ENCODE results near the gene LAD1. TPM values are rescaled to one million over a fixed set of nuclear protein-coding genes. Genes with fewer than 3 reads are reported as not detected.

The LAD1 gene
- polyA plus RNA-seq, 3 donors from 2014 or later = not detected

DNA sequence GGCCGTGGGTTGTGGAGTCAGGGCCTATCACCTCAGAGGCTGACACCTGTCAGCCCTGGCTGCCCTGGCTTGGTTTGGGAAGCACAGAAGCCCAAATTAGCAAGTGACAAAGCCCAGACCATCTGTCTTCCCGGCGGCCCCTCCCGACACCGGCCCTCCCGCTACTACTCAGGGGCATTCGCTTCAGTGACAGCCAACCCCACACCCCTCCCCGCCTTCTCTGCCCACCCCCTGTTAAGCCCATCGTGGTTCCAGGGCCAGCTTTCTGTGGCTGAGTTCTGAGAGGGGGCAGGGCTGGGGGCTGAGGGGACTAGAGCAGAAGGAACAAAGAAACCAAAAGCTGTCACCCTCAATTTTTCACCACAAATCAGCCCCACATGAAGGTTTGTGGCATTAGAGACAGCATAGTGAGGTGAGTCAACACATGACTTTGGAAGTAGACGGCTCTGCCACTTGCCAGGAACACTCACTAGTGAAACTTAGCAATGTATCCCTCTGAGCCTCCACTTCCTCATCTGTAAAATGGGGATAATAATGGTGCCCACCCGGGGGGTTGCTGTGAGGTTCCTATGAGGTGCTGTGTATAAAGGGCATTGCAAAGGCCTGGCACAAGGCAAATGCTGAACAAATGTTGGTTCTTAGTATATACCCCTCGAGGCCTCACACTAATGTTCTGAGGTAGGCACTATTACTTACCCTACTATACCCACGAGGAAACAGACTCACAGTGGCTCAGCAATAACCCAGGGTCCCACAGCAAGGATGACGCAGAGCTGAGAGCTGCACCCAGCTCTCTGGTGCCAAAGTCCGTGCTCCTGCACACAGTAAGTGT lies 27.6 kb upstream of the LAD1 start:
- peaks cover 1 to 5% (median 4%) of the 10 kb centered on the region in 3 donors for H3K27me3 Mint-ChIP-seq (ENCODE audit: low read depth in 3 of 3)
- peaks cover 4 to 13% of the 10 kb centered on the region in 2 donors for H3K4me1 Mint-ChIP-seq
- H3K9me3 Mint-ChIP-seq = peaks cover 0 to 2% (median 0%) of the 10 kb centered on the region in 6 donors
- peak; percentile 23 to 57 (median 28) for DNase-seq
- peaks cover 0 to 3% (median 0%) of the 10 kb centered on the region in 3 donors for H3K36me3 Mint-ChIP-seq
- H3K27ac Mint-ChIP-seq = no peak overlapping the region
- H3K4me3 Mint-ChIP-seq = no peak overlapping the region

DNA sequence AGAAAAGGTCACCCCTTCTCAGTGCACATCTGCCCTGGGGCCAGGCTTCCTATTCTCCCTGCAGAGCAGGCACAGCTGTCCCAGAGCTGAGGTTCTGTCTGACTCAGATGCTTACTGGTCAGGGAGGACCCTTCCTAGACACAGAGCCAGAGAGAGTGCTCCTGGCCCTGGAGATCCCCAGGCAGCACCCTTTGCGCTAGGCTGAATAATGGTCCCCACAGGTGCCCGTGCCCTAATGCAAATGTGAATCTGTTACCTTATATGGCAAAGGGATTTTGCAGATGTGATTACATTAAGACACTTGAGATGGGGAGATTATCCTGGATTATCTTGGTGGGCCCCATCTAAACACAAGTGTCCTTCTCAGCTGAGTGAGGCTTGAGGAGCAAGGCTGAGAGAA lies 25.0 kb upstream of the LAD1 start:
- Mint-ChIP-seq H3K4me1 (peaks cover 4 to 13% of the 10 kb centered on the region in 2 donors), H3K9me3 (peaks cover 0 to 2% (median 0%) of the 10 kb centered on the region in 6 donors), H3K27ac (no peak overlapping the region), H3K27me3 (ENCODE audit: low read depth in 3 of 3) (peaks cover 1 to 5% (median 4%) of the 10 kb centered on the region in 3 donors), H3K36me3 (no peaks in the 10 kb centered on the region), H3K4me3 (no peak overlapping the region)
- no peak for DNase-seq

DNA sequence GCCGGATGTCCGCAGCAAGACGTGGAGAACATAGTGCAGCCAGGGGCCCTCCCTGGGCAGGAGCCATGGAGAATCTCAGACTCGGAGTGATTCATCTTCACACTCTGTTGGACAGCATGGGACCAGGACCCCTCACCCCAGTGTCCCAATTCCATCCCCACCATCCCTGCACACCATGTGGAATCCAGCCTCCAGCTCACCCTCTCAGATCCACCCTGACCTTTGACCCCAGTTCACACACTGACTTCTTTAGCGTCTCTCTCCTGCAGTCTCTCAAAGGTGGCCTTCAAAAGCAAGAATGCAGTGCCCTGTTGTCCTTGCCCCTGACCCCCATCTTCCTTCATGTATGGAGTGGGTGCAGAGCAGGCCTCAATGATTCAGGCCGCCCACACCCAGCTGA lies 24.5 kb upstream of the LAD1 start:
- peaks cover 1 to 5% (median 3%) of the 10 kb centered on the region in 3 donors for H3K27me3 Mint-ChIP-seq (ENCODE audit: low read depth in 3 of 3)
- H3K9me3 Mint-ChIP-seq = peaks cover 0 to 2% (median 0%) of the 10 kb centered on the region in 6 donors
- H3K36me3 Mint-ChIP-seq = no peaks in the 10 kb centered on the region
- H3K27ac Mint-ChIP-seq = no peak overlapping the region
- DNase-seq = no peak
- H3K4me1 Mint-ChIP-seq = peaks cover 4 to 13% of the 10 kb centered on the region in 2 donors
- no peak overlapping the region for H3K4me3 Mint-ChIP-seq

DNA sequence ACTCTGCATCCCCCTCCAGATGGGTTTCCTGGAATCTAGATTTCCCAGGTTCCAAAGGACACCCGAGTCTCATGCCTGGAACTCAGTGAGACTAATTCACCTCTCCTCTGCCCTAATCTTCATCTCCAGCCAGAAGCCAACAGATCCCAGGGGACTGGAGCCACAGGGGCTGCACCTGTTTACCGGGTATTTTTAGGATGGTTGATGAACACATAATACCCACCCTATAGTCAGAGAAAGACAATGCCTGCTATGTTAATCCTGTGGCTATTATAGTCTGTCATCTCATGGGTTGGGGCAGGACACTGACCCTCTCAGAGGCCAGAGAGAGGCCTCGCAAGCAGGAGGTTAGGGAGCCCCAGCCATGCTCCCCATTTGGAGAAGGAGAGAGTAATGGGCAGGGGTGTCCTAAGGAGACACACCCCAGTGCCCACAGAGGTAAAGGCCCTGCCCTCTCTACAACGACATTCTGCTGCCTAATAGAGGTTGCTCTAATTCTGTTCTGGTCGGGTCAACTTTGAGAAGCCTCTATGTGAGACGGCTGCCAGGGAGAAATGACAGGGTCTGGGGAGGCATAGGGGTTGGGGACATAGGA lies 23.4 kb upstream of the LAD1 start:
- DNase-seq = no peak
- no peak overlapping the region for H3K27ac Mint-ChIP-seq

DNA sequence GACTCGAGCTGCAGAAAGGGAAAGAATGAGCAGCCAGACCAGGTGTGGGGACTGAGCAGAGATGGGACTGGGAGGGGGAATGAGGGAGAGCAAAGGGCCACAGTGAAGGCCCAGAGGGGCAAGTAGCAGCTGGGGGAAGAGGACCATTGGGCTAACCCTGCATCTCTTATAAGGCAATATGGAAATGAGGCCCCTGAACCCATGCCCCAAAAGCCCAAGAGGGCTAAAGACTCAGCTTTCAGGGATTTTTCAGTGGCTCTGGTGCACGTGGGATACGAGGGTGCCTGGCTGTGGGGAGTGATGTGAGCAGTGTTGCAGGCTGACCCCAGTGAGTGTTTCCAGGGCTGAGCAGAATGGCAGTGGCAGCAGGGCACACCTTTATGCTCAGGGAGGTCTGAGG lies 22.9 kb upstream of the LAD1 start:
- Mint-ChIP-seq H3K4me1 (peaks cover 2 to 13% of the 10 kb centered on the region in 2 donors), H3K4me3 (no peak overlapping the region), H3K36me3 (no peaks in the 10 kb centered on the region), H3K27ac (no peak overlapping the region), H3K9me3 (peaks cover 0 to 2% (median 0%) of the 10 kb centered on the region in 6 donors), H3K27me3 (ENCODE audit: low read depth in 3 of 3) (peaks cover 1 to 6% (median 4%) of the 10 kb centered on the region in 3 donors)
- no peak for DNase-seq

More for the DNA sequence above, 23.4 kb upstream of the LAD1 start:
- Mint-ChIP-seq H3K4me1 (peaks cover 4 to 13% of the 10 kb centered on the region in 2 donors), H3K27me3 (ENCODE audit: low read depth in 3 of 3) (peaks cover 1 to 5% (median 4%) of the 10 kb centered on the region in 3 donors), H3K36me3 (no peaks in the 10 kb centered on the region), H3K9me3 (peaks cover 0 to 2% (median 0%) of the 10 kb centered on the region in 6 donors), H3K4me3 (no peak overlapping the region)

DNA sequence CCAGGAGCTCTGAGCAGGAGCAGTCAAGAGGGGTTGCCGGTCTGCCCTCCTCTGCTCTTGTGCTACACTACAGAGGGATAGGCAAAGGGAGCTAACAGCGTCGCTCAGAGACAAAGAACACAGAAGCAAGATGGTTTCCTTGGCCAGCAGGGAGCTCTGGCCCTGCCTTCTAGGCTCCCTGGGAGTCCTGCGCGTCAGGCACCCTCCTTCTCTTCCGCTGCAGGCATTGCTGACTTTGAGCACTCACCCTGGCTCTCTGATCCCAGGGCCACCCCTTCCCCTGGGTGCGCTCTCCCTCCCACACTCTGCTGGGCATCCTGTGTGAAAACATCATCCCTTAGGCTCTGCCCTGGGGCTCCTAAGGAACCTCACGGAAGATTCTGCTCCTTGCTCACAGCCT lies 21.9 kb upstream of the LAD1 start:
- Mint-ChIP-seq H3K9me3 (peaks cover 0 to 2% (median 0%) of the 10 kb centered on the region in 6 donors), H3K27ac (no peak overlapping the region), H3K27me3 (ENCODE audit: low read depth in 3 of 3) (peaks cover 1 to 9% (median 4%) of the 10 kb centered on the region in 3 donors), H3K4me1 (peaks cover 1 to 3% of the 10 kb centered on the region in 2 donors), H3K36me3 (no peaks in the 10 kb centered on the region), H3K4me3 (no peak overlapping the region)
- no peak for DNase-seq

DNA sequence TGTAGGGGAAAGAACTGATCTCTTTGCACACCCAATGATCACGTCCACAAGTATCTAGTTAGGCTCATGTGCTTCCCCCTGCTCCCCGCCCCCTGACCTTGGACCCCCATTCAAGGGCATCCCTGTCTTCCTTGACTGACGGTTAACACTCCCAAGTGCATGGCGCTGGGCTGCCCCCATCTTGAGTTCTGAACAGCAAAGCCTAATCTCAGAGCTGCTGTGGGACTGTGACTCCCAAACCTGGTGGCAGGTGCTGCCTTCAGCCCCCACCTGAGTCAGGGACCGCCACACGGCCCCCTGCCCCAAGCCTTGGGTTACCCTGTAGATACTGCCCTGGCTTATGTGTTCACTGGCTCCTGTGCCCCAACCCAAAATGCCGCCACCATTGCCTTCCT lies 21.5 kb upstream of the LAD1 start:
- peaks cover 0 to 2% (median 0%) of the 10 kb centered on the region in 6 donors for H3K9me3 Mint-ChIP-seq
- peaks cover 1 to 9% (median 4%) of the 10 kb centered on the region in 3 donors for H3K27me3 Mint-ChIP-seq (ENCODE audit: low read depth in 3 of 3)
- no peak for DNase-seq
- no peaks in the 10 kb centered on the region for H3K4me1 Mint-ChIP-seq
- no peak overlapping the region for H3K27ac Mint-ChIP-seq
- H3K4me3 Mint-ChIP-seq = no peak overlapping the region
- no peaks in the 10 kb centered on the region for H3K36me3 Mint-ChIP-seq

DNA sequence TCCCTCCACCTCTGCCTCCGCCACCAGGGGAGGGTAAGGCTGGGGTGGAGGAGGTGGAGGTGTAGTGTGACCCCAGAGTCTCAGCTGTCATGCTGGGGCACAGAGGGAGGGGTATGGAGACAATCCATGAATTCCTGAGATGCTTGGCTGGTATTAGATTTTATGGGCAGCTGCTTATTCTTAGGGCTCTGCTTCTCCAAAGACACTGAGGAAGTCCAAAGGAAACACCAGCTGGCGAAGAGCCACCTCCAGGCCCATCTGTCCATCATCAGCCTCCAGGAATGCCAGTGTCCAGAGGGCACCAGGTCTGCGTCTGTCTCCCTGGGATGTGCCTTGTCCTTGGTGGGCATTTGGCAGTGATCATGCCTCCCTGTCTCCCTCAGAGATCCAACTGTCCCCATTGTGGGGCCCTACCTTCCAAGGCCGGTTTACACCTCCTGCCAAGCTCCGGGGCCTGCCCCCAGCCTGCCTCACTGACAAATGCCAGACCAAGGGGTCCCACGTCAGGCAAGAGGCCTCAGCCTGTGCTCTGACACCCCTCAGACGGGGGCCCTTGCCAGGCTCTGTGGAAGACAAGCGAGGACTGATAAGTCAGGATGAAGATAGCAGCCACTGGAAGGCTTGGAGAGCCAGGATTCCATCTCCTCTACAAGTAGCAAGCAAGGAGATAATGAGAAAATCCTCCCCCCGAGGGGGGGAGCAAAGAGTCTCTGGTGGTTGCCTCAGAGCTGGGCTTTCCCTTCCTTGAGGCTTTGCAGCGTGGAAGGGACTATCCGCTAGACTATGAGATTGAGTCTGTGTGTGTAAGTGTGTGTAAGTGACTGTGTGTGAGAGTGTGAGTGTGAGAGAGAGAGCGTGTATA lies 20.9 kb upstream of the LAD1 start:
- no peaks in the 10 kb centered on the region for H3K4me1 Mint-ChIP-seq
- H3K4me3 Mint-ChIP-seq = no peak overlapping the region
- H3K9me3 Mint-ChIP-seq = no peaks in the 10 kb centered on the region
- no peaks in the 10 kb centered on the region for H3K36me3 Mint-ChIP-seq
- DNase-seq = no peak
- H3K27me3 Mint-ChIP-seq (ENCODE audit: low read depth in 3 of 3) = peaks cover 1 to 12% (median 4%) of the 10 kb centered on the region in 3 donors
- H3K27ac Mint-ChIP-seq = no peak overlapping the region

DNA sequence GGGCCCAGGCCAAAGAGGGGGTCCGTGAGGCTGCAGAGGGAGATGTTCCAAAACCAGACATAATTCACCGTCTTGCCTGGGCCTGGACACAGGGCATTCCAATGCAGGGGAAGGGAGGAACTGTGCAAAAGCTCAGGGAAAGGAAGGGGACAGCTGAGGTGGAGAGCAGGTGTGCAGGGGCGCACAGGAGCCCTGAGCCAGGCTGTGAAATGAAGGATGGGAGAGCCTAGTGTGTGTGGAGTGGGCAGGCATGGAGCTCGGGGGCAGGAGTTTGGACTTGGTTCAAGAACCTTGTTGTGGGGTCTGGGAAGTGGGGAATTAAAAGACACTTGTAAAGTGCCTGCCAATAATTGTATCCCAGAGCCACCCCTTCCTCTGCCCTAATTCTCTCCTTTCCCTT lies 20.1 kb upstream of the LAD1 start:
- H3K9me3 Mint-ChIP-seq = no peaks in the 10 kb centered on the region
- peaks cover 1 to 13% (median 4%) of the 10 kb centered on the region in 3 donors for H3K27me3 Mint-ChIP-seq (ENCODE audit: low read depth in 3 of 3)
- H3K27ac Mint-ChIP-seq = no peak overlapping the region

DNA sequence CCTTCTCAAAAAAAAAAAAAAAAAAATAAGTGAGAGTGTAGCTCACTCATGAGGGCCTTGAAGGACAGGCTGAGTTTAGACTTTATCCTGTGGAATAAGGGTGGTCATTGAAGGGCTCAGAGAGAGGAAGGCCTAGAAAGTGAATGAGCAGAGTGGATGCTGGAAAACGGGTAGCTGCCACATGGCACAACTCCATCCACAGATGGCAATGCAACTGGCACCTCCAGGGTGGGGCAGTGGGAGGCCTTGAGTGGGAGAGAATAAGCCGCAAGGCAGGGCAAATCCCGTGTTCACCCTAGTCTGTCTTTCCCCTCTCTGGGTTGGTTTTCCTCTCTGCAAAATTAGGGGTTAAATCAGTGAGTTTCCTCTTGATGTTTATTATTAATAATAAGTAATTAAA lies 19.3 kb upstream of the LAD1 start:
- Mint-ChIP-seq H3K4me3 (no peak overlapping the region), H3K4me1 (no peaks in the 10 kb centered on the region), H3K27me3 (ENCODE audit: low read depth in 3 of 3) (peaks cover 1 to 13% (median 4%) of the 10 kb centered on the region in 3 donors), H3K9me3 (no peaks in the 10 kb centered on the region), H3K36me3 (no peaks in the 10 kb centered on the region), H3K27ac (no peak overlapping the region)
- no peak for DNase-seq

More for the DNA sequence above, 20.1 kb upstream of the LAD1 start:
- Mint-ChIP-seq H3K4me1 (no peaks in the 10 kb centered on the region), H3K4me3 (no peak overlapping the region), H3K36me3 (no peaks in the 10 kb centered on the region)
- no peak for DNase-seq

DNA sequence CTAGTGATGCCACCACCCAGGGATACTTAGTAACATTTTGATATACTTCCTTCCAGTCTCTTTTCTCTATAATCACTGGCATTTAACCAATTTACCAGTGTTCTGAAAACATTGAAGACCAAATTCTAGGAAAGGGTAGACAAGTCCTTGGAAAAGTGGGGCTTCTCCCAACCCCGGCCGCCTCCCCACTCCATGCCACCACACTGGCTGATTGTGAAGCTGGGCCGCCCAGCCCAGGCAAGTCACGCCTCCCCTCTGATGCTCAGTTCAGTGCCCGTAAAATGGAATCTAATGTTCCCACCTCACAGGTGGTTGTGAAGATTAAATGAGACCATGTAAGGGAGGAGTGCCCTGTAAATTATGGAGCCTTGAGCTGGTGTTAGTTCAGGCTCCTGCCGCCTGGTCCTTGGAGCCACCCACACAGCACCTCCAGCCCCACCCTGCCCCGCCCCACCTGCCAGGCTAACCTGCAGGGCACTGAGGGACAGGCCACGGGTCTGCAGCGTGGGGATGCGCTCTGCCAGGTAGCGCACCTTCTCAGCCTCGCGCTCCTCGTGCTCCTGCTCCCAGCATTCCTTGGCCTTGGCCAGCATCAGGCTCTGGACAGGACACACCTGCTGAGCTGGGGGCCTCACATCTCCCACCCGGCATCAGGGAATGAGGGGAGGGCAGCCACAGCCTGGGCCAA lies 15.1 kb upstream of the LAD1 start:
- Mint-ChIP-seq H3K27me3 (ENCODE audit: low read depth in 3 of 3) (peaks cover 0 to 12% (median 5%) of the 10 kb centered on the region in 3 donors), H3K4me3 (no peak overlapping the region), H3K36me3 (no peaks in the 10 kb centered on the region), H3K27ac (no peak overlapping the region), H3K4me1 (no peaks in the 10 kb centered on the region), H3K9me3 (no peaks in the 10 kb centered on the region)
- no peak for DNase-seq

DNA sequence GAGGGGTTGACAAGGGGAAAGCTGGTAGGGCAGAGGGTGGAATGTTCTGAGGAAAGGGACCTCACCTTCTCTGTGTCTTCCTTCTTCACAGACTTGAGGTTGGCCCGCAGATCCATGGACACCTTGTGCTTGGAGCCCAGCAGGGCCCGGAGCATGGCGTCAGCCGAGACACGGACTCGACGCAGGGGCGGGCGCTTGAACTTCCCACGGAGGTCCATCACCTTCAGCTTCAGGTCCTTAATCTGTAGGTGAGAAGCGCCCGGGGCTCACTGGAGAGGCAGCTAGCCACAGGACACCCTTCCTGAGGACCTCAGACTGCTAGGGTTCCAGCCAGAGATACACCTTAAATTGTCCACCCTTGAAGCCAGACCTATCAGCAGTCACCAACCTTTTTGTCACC lies 12.2 kb upstream of the LAD1 start:
- H3K9me3 Mint-ChIP-seq = no peaks in the 10 kb centered on the region
- peaks cover 3 to 8% (median 4%) of the 10 kb centered on the region in 3 donors for H3K27me3 Mint-ChIP-seq (ENCODE audit: low read depth in 3 of 3)

DNA sequence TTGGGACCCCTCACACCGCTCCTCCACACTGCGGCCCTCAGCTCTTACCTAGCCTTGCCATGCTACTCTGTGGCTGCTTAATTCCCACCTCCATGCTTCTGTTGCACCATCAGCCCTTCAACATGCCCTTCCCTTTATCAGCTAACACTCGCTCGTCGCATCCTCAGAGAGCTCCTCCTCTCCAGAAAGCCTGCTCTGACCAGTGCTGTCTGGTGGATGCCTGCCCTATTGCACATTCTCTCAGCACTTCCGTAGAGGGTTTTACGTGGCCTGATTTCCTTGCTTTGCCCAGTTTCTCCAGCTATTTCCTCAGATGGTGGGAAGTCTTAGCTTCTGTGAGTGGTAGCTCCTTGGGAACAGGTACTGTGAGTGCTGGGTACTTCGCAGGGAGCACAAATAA lies 10.3 kb upstream of the LAD1 start:
- peaks cover 3 to 6% (median 6%) of the 10 kb centered on the region in 3 donors for H3K27me3 Mint-ChIP-seq (ENCODE audit: low read depth in 3 of 3)
- H3K4me1 Mint-ChIP-seq = no peaks in the 10 kb centered on the region
- no peaks in the 10 kb centered on the region for H3K9me3 Mint-ChIP-seq
- DNase-seq = no peak
- no peak overlapping the region for H3K4me3 Mint-ChIP-seq
- H3K27ac Mint-ChIP-seq = no peak overlapping the region
- no peaks in the 10 kb centered on the region for H3K36me3 Mint-ChIP-seq

More for the DNA sequence above, 12.2 kb upstream of the LAD1 start:
- Mint-ChIP-seq H3K4me1 (no peaks in the 10 kb centered on the region), H3K36me3 (no peaks in the 10 kb centered on the region), H3K27ac (no peak overlapping the region), H3K4me3 (no peak overlapping the region)
- DNase-seq = no peak

All from immature natural killer cell (primary cell).